Fibroblast of villous mesenchyme (primary cell): ENCODE results near the gene ABLIM1. TPM values are rescaled to one million over a fixed set of nuclear protein-coding genes. Genes with fewer than 3 reads are reported as not detected.

Source experiments
- DNase-seq: peaks from one replicate; pipeline ENCODE4 v3.0.0-alpha.2; 2010; ENCODE audit warnings: low read depth
- H3K4me3 ChIP-seq: 2 replicates; pipeline ENCODE4 v1.5.1; 2011; ENCODE audit warnings: low read depth, mild to moderate bottlenecking, low read length
- CTCF ChIP-seq: IDR thresholded peaks from 2 replicates; pipeline ENCODE4 v1.5.1; 2012; ENCODE audit warnings: low read depth, mild to moderate bottlenecking, low read length; ENCODE audit not compliant: insufficient read depth
- total RNA-seq: library from RNA; depleted of rRNA; stranded (reverse); fragments of >200 nt; gene quantifications from 2 replicates; pipeline ENCODE4 v1.2.3, GENCODE V29; 2012

ABLIM1 gene
- total RNA-seq, 1 donor, result 18.6 TPM

GRCh38 chr10:114551636-114551972 is 106.5 kb downstream of the ABLIM1 start:
- no peak for TF ChIP-seq CTCF
- no peak overlapping the region for H3K4me3 ChIP-seq
- no peak for DNase-seq

GRCh38 chr10:114550756-114551635 is 107.1 kb downstream of the ABLIM1 start:
- TF ChIP-seq CTCF, result peak; percentile 31
- no peak overlapping the region for H3K4me3 ChIP-seq
- DNase-seq, result peak; percentile 56

- TF ChIP-seq CTCF, result peak; percentile 71
- H3K4me3 ChIP-seq, result no peak overlapping the region
- peak; percentile 70 for DNase-seq
Measured at GRCh38 chr10:114548662-114549061, 109.4 kb downstream of the ABLIM1 start.

GRCh38 chr10:114547514-114547913 is 110.6 kb downstream of the ABLIM1 start:
- no peak for TF ChIP-seq CTCF
- no peak for DNase-seq
- H3K4me3 ChIP-seq, result no peak overlapping the region

GRCh38 chr10:114547056-114547455 is 111.0 kb downstream of the ABLIM1 start:
- no peak overlapping the region for H3K4me3 ChIP-seq
- TF ChIP-seq CTCF, result no peak
- no peak for DNase-seq

GRCh38 chr10:114545819-114546218 is 112.3 kb downstream of the ABLIM1 start:
- H3K4me3 ChIP-seq, result no peak overlapping the region
- TF ChIP-seq CTCF, result no peak
- DNase-seq, result no peak

- DNase-seq, result no peak
- no peak for TF ChIP-seq CTCF
Measured at GRCh38 chr10:114545071-114545470, 113.0 kb downstream of the ABLIM1 start.

More at GRCh38 chr10:114545071-114545470, 113.0 kb downstream of the ABLIM1 start:
- H3K4me3 ChIP-seq, result no peak overlapping the region
